ENCODE results near the gene PVALEF.

PVALEF gene

DNA sequence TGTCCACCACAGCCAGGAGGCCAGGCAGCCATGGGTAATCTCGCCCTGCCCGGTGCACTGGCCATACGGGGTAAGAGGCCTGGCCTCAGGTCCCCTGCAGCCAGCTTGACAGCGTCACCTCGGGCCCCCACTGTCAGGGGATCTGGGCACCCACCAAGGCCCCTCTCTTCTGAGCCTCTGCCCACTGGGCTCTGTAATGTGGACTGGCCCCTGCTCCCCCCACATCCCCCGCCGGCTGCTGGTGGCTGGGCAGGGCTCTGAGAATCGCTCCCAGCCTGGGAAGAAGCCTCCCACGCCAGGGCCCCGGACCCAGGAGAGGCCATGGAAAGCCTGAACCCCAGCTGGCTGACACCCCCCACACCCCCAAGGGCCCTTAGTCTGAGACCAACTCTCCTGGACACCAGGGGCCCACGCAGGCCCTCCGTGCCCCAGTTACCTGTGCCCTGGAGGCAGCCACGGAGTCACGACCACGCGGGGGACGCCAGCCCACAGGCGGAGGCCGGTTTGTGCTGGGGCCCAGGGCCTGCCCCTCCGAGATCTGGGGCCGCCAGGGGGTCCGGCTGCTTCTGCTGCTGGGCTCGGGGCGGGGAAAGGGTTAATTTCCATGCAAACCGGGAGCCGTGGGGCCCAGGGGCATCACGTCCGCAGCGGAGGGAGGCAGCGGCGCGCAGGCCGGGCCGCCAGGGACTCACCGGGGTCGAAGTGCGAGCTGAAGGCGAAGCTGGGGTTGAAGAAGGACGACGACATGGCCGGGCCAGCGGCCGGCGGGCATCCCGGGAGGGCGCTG lies at the start of gene PVALEF:
PVALEF (plus strand) TSS at position 262 of the 787 bp plus-strand sequence. CDS start 15,720 bp downstream, outside the sequence.
- Mint-ChIP-seq H3K36me3 (ENCODE audit: low read depth) (no peaks in the 10 kb centered on the region), H3K27ac (no peak within 1 kb of the TSS), H3K27me3 (ENCODE audit: low read depth) (peaks cover 17% of the 10 kb centered on the region), H3K4me3 (no peak within 1 kb of the TSS), H3K4me1 (ENCODE audit: low read depth) (no peaks in the 10 kb centered on the region), H3K9me3 (no peaks in the 10 kb centered on the region)

DNA sequence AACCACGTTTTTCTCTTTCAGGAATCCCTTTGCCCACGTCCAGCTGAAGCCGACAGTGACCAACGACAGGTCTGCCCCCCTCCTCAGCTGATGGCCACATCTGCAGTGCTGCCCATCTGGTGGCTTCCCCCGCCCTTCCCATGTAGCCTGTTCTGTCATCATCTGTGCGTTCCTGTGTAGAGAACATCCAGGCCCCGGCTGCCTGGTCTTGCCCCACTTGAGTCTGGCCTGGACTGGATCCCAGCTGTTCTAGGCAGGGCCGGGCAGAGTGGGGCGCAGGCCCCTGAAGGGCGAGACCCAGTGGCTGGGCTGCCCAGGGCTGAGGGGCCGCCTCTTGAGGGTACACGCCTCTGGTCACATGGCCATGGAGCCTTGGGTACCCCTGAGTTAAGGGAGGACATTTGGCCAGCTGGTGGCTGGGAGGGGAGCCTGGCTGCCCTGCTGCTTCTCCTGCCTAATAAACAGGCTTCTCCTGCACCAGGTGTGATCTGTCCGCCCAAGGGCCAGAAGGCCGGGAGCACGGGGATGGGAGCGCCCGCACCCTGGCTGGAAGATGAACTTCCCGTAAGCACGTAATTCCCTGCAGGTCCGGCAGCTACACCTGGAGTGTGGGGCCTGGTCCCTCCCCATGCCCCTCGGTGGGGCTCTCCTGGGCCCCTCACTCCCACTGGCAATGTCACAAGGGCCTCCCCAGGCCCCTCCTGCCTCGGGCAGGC lies 49.4 kb upstream of the PVALEF start:
- H3K4me1 Mint-ChIP-seq (ENCODE audit: low read depth): peaks cover 2% of the 10 kb centered on the region
- H3K4me3 Mint-ChIP-seq: no peak overlapping the region
- H3K36me3 Mint-ChIP-seq (ENCODE audit: low read depth): no peaks in the 10 kb centered on the region
- H3K27me3 Mint-ChIP-seq (ENCODE audit: low read depth): no peaks in the 10 kb centered on the region
- no peaks in the 10 kb centered on the region for H3K9me3 Mint-ChIP-seq
- H3K27ac Mint-ChIP-seq: no peak overlapping the region

DNA sequence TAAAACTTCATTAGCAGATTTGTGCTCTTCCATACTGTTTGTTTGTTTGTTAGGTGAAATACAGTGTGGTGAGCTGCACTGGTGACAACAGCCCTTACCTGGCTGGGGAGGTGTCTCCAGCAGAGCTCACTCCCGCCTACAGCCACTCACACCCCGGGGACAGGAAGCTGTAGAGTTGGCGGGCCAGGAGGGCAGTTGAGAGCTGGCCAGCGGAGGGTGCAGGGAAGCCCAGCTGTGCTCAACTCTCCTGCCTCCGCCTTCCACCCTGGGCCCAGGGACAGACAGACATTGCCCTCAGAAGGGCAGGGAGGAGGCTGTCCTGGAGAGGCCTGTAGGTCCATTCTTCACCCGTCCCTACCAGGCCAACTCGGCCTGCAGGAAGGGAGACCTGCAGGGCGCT lies 48.6 kb upstream of the PVALEF start:
- Mint-ChIP-seq H3K9me3 (no peaks in the 10 kb centered on the region), H3K4me3 (no peak overlapping the region), H3K27ac (no peak overlapping the region), H3K27me3 (ENCODE audit: low read depth) (no peaks in the 10 kb centered on the region), H3K4me1 (ENCODE audit: low read depth) (peaks cover 2% of the 10 kb centered on the region), H3K36me3 (ENCODE audit: low read depth) (no peaks in the 10 kb centered on the region)

GRCh38 chr17:81117672-81118198 lies 47.6 kb upstream of the PVALEF start:
- no peak overlapping the region for H3K27ac Mint-ChIP-seq
- H3K4me3 Mint-ChIP-seq: no peak overlapping the region
- no peaks in the 10 kb centered on the region for H3K9me3 Mint-ChIP-seq
- H3K36me3 Mint-ChIP-seq (ENCODE audit: low read depth): no peaks in the 10 kb centered on the region
- no peaks in the 10 kb centered on the region for H3K27me3 Mint-ChIP-seq (ENCODE audit: low read depth)
- H3K4me1 Mint-ChIP-seq (ENCODE audit: low read depth): peaks cover 2% of the 10 kb centered on the region

DNA sequence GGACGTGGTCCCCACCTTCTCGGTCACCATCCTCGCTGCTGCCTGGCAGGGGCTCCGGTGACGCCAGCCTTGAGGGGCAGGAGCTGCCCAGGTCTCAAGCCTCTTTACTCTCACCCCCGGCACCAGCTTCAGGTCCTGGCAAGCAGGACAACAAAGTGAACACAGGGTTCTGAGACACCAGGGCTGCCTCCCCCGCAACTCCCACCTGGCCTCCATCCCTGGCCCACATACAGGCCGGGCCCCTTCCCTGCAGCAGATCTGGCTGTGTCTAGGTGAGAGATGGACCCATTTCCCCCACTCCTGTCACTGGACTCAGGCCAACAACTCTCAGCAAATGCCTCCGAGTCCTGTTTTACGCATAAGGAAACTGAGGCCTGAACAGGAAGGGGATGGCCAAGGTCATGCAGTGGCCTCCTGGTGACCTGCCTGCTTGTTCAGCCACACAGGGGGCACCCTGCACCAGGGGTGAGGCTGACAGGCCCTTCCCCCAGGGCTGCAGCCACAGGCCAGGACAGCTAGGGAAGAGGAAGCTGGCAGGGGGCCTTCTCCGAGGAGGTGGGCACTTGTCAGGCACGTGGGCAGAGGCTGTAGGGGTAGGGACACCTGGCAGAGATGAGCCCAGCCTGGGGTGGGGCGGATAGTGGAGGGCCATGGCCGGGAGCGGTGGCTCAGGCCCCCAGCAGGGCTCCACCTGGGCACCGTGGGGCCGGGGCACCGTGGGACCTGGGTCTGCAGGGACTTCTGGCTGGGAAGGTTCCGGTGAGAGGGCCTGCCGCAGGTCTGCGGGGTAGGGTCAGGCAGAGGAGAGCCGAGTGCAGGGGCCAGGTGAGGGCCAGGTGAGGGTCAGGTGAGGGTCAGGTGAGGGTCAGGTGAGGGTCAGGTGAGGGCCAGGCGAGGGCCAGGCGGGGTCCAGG lies 46.7 kb upstream of the PVALEF start:
- no peaks in the 10 kb centered on the region for H3K9me3 Mint-ChIP-seq
- peak overlapping the region; percentile 57 for H3K4me3 Mint-ChIP-seq
- peaks cover 2% of the 10 kb centered on the region for H3K4me1 Mint-ChIP-seq (ENCODE audit: low read depth)
- H3K36me3 Mint-ChIP-seq (ENCODE audit: low read depth): no peaks in the 10 kb centered on the region
- no peaks in the 10 kb centered on the region for H3K27me3 Mint-ChIP-seq (ENCODE audit: low read depth)
- H3K27ac Mint-ChIP-seq: peak overlapping the region; percentile 62

GRCh38 chr17:81119223-81120148 lies 45.8 kb upstream of the PVALEF start:
- Mint-ChIP-seq H3K27me3 (ENCODE audit: low read depth) (no peaks in the 10 kb centered on the region), H3K36me3 (ENCODE audit: low read depth) (no peaks in the 10 kb centered on the region), H3K27ac (peak overlapping the region; percentile 64), H3K9me3 (no peaks in the 10 kb centered on the region), H3K4me1 (ENCODE audit: low read depth) (peaks cover 2% of the 10 kb centered on the region), H3K4me3 (peak overlapping the region; percentile 75)

GRCh38 chr17:81120149-81120484 lies 45.2 kb upstream of the PVALEF start:
- no peak overlapping the region for H3K27ac Mint-ChIP-seq
- H3K27me3 Mint-ChIP-seq (ENCODE audit: low read depth): no peaks in the 10 kb centered on the region
- H3K4me1 Mint-ChIP-seq (ENCODE audit: low read depth): peaks cover 2% of the 10 kb centered on the region
- H3K36me3 Mint-ChIP-seq (ENCODE audit: low read depth): no peaks in the 10 kb centered on the region
- H3K4me3 Mint-ChIP-seq: no peak overlapping the region
- no peaks in the 10 kb centered on the region for H3K9me3 Mint-ChIP-seq

DNA sequence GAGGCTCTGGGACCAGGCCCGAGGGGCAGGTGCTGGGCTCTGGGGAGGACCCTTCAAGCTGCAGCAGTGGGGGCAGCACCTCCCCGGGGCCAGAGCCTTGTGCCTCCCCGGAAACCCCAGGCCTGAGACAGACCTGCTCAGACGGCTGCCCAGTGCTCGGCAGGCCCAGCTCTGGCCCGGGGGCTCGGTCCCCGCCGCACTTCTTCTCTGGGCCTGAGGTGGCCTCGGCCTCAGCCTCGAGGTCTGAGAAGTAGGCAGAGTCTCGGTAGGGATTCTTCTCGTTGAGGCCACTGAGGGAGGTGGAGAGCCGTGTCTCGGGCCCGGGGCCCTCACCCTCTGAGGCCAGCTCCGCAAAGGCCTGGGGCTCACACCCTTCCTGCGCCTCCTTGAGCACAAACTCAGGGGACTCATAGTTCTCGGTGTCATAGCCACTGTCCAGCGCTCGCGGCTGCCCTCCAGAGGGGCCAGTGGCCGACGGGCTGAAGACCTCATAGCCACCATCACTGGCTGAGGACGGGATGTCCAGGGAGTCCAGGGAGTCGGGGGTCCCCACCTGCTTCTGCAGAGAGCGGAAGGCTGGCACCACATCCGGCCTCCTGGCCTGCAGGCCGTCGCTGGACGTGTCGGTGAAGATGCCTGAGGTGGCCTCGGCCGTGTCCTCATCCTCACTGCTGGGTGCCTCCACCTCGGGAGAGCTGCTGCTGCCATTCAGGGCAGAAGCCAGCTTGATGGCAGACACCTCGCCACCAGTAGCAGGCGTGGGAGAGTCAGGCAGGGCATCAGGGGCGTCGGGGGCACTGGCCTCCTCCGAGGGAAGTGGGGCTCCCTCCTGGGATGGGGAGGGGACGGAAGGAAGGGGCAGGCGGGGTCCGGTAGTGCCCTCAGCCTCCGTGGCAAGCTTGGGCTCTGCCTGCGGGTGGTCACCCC lies 44.3 kb upstream of the PVALEF start:
- no peaks in the 10 kb centered on the region for H3K36me3 Mint-ChIP-seq (ENCODE audit: low read depth)
- H3K4me1 Mint-ChIP-seq (ENCODE audit: low read depth): peaks cover 2% of the 10 kb centered on the region
- H3K27me3 Mint-ChIP-seq (ENCODE audit: low read depth): no peaks in the 10 kb centered on the region
- H3K4me3 Mint-ChIP-seq: no peak overlapping the region
- H3K27ac Mint-ChIP-seq: no peak overlapping the region
- H3K9me3 Mint-ChIP-seq: no peaks in the 10 kb centered on the region

DNA sequence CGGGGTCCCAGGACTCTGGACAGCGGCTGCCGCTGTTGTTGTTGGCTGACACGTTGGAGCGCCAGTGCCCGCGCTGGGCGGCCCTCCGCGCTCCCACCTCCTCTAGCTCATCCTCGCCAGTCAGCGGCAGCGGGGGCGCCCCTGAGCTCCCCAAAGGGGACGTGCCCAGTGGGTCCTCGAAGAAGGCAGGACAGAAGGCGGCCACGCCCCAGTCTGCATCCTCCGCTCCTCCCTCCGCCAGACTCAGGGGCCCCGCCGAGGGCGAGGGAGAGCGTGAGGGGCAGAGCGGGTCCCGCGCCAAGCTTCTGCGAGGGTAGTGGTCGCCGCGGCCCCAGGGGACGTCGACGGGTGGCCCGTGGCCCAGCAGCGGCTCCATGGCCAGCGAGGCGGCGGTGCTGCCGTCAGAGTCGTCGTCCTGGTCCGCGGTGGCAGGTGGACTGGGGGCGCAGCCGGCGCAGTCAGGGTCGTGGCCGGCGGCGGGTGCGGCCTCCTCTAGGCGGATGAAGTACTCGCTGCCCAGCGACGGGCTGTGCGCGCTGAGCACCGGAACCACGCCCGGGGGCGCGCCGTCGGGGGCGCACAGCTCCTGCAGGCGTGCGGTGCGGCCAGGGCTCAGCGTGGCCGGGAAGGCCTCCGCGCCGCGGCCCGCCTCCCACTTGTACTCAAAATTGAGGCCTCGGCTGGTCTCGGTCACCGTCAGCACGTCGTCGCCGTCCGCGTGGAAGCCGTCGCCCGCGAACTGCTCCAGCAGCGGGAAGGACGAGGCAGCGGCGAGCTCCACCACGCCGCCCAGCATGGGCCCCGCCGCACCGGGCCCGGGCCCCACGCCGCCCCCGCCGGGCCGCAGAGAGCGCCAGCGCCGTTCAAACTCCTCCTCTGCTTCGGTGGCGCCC lies 43.2 kb upstream of the PVALEF start:
- no peak overlapping the region for H3K4me3 Mint-ChIP-seq
- peaks cover 2% of the 10 kb centered on the region for H3K4me1 Mint-ChIP-seq (ENCODE audit: low read depth)
- H3K36me3 Mint-ChIP-seq (ENCODE audit: low read depth): no peaks in the 10 kb centered on the region
- H3K9me3 Mint-ChIP-seq: no peaks in the 10 kb centered on the region
- H3K27me3 Mint-ChIP-seq (ENCODE audit: low read depth): no peaks in the 10 kb centered on the region
- H3K27ac Mint-ChIP-seq: no peak overlapping the region

- no peaks in the 10 kb centered on the region for H3K36me3 Mint-ChIP-seq (ENCODE audit: low read depth)
- peaks cover 2% of the 10 kb centered on the region for H3K4me1 Mint-ChIP-seq (ENCODE audit: low read depth)
- no peak overlapping the region for H3K27ac Mint-ChIP-seq
- no peaks in the 10 kb centered on the region for H3K27me3 Mint-ChIP-seq (ENCODE audit: low read depth)
- no peak overlapping the region for H3K4me3 Mint-ChIP-seq
- H3K9me3 Mint-ChIP-seq: no peaks in the 10 kb centered on the region
Measured at GRCh38 chr17:81123052-81124048, 42.0 kb upstream of the PVALEF start.

DNA sequence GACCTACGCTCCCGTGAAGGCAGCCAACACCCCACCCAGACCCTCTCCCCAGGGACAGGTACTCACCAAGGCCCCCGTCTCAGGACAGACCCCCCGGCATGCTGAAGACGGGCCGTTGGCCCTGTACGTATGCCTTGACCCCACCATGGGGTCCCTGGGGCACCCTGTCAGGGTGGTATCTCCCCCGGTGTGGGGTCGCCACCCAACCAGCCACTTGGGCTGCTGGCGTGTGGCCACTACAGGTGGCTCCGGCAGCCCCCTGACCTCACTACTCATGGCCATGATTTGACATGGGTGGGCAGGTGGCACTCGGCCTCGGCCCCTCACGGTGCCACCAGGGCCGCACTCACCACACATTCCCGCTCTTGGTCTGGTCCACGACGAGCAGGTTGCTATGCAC lies 40.9 kb upstream of the PVALEF start:
- Mint-ChIP-seq H3K36me3 (ENCODE audit: low read depth) (no peaks in the 10 kb centered on the region), H3K9me3 (no peaks in the 10 kb centered on the region), H3K27me3 (ENCODE audit: low read depth) (no peaks in the 10 kb centered on the region), H3K27ac (no peak overlapping the region), H3K4me3 (no peak overlapping the region), H3K4me1 (ENCODE audit: low read depth) (no peaks in the 10 kb centered on the region)

All from T-helper 1 cell treated with Interleukin-12 subunit alpha and Interleukin-12 subunit beta and Interleukin-4 antibody, amounts not matched to agents 30 μg/mL and 1 μg/mL, for 36 hours (primary cell).